Neutrophil (primary cell): ENCODE data around the gene MALRD1.

ENCODE experiments used
- H3K27ac ChIP-seq: fragments of 200-600 bp; sonication (generic); 2 replicates; pipeline ENCODE4 v1.5.1; 2016; ENCODE audit warnings: mild to moderate bottlenecking, moderate library complexity
- H3K27me3 ChIP-seq: fragments of 200-600 bp; sonication (generic); 2 replicates; pipeline ENCODE4 v1.6.0; 2016; ENCODE audit warnings: mild to moderate bottlenecking
- H3K36me3 ChIP-seq: fragments of 200-600 bp; sonication (generic); 2 replicates; pipeline ENCODE4 v1.5.1; 2017
- H3K4me1 ChIP-seq, 2 experiments: fragments of 200-600 bp in 1 of 2; sonication (generic) in 1 of 2; 1 replicate in 1 of 2; 2 replicates in 1 of 2; pipeline versions ENCODE4 v1.5.1 to v1.6.1; 2013 to 2016; ENCODE audit warnings: low read depth in 1 of 2, low read length in 1 of 2, mild to moderate bottlenecking in 1 of 2, moderate library complexity in 1 of 2; ENCODE audit not compliant: control insufficient read depth in 1 of 2, insufficient read depth in 1 of 2
- H3K4me3 ChIP-seq, 2 experiments: fragments of 200-600 bp in 1 of 2; sonication (generic) in 1 of 2; 1 replicate in 1 of 2; 2 replicates in 1 of 2; pipeline ENCODE4 v1.5.1; 2013 to 2016; ENCODE audit warnings: low read depth in 1 of 2, low read length in 1 of 2, mild to moderate bottlenecking in 1 of 2, moderate library complexity in 1 of 2
- H3K9me3 ChIP-seq: fragments of 200-600 bp; sonication (generic); 2 replicates; pipeline ENCODE4 v1.5.1; 2016
- TF ChIP-seq, protein P1 (sequence below): fragments of 200-600 bp; sonication (generic); IDR thresholded peaks from 2 replicates; pipeline ENCODE4 v1.5.1; 2016; ENCODE audit warnings: antibody characterized with exemption

The MALRD1 gene

DNA sequence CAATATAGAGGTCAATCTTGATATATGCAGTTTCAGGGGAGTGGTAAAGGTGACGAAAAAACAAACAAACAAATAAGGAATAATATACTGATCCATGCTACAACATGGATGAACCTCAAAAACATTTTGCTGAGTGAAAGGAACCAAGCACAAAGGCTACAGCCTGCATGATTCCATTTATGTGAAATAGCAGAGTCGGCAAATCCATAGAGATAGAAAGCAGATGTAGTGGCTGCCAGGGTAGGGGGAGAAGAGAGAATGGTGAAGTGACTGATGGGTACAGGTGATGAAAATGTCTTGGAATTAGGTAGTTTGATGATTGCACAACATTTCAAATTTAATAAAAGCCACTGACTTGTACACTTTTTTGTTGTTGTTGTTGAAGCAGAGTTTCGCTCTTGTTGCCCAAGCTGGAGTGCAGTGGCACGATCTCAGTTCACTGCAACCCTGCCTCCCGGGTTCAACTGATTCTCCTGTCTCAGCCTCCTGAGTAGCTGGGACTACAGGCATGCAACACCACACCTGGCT lies 71.8 kb downstream of the MALRD1 start:
- H3K36me3 ChIP-seq: no peaks in the 10 kb centered on the region
- no peaks in the 10 kb centered on the region for H3K4me1 ChIP-seq
- TF ChIP-seq, protein P1, sequence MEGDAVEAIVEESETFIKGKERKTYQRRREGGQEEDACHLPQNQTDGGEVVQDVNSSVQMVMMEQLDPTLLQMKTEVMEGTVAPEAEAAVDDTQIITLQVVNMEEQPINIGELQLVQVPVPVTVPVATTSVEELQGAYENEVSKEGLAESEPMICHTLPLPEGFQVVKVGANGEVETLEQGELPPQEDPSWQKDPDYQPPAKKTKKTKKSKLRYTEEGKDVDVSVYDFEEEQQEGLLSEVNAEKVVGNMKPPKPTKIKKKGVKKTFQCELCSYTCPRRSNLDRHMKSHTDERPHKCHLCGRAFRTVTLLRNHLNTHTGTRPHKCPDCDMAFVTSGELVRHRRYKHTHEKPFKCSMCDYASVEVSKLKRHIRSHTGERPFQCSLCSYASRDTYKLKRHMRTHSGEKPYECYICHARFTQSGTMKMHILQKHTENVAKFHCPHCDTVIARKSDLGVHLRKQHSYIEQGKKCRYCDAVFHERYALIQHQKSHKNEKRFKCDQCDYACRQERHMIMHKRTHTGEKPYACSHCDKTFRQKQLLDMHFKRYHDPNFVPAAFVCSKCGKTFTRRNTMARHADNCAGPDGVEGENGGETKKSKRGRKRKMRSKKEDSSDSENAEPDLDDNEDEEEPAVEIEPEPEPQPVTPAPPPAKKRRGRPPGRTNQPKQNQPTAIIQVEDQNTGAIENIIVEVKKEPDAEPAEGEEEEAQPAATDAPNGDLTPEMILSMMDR: no peak
- H3K27ac ChIP-seq: no peak overlapping the region
- no peaks in the 10 kb centered on the region for H3K27me3 ChIP-seq
- H3K9me3 ChIP-seq: no peaks in the 10 kb centered on the region
- H3K4me3 ChIP-seq: no peak overlapping the region

DNA sequence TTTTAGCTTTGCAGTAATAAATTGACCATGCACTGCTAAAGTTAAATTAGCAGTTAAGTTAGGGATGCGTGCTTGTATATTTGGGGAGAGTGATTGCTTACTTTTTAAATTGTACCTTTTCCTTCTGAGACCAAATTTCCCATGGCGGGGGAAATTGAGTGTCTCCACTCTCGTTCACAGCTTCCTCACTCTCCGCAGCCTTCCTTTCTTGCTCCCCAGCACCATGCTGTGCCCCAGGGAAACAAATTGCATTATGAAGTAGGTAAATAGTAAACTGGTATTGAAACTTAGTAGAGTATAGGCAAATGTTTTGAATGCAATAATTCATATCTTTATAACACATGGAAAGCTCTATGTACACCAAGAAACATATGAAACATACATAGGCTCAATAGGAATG lies 85.4 kb downstream of the MALRD1 start:
- no peaks in the 10 kb centered on the region for H3K9me3 ChIP-seq
- no peak overlapping the region for H3K27ac ChIP-seq
- no peaks in the 10 kb centered on the region for H3K27me3 ChIP-seq
- H3K4me1 ChIP-seq: no peaks in the 10 kb centered on the region
- no peaks in the 10 kb centered on the region for H3K36me3 ChIP-seq
- no peak overlapping the region for H3K4me3 ChIP-seq
- TF ChIP-seq, protein P1: no peak

DNA sequence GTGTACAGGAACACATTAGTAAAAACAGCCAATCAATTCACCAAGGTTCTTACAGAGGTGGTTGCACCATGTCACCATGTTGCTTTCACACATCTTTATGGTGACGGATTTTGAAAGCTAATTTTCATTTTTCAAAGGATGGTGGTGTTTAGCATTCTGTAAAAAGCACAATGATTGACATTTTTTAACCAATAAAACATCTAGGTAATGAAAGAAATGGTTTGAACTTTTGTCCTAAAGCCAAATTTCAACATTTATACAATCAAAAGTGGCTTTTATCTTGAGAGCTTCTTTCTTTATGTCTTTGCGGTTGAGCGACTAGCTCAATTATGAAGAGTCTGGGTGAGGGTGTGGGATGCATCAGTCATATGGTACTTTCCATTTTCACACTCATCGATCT lies 94.4 kb downstream of the MALRD1 start:
- TF ChIP-seq, protein P1: no peak
- no peaks in the 10 kb centered on the region for H3K27me3 ChIP-seq
- no peak overlapping the region for H3K4me3 ChIP-seq
- no peak overlapping the region for H3K27ac ChIP-seq
- no peaks in the 10 kb centered on the region for H3K4me1 ChIP-seq
- H3K9me3 ChIP-seq: no peaks in the 10 kb centered on the region
- no peaks in the 10 kb centered on the region for H3K36me3 ChIP-seq

DNA sequence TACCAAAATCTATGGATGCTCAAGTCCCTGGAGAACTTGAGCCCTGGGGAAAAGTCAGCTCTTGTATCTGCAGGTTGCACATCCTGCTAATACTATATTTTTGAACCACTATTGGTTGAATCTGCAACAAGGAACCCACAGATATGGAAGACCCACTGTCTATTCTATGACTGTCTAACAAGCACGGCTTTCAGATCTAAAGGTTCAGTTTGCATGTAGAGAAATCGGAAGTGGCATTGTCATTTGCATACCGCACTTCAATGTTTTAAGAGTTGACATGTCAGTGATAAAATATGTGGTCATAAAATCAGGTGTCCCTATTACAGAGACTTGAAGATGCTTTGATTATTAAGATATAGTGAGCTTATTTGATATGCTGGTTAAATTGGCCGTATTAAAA lies 95.6 kb downstream of the MALRD1 start:
- Histone ChIP-seq H3K27ac (no peak overlapping the region), H3K36me3 (no peaks in the 10 kb centered on the region), H3K9me3 (no peaks in the 10 kb centered on the region), H3K4me1 (no peaks in the 10 kb centered on the region), H3K27me3 (no peaks in the 10 kb centered on the region), H3K4me3 (no peak overlapping the region)
- TF ChIP-seq, protein P1: no peak

DNA sequence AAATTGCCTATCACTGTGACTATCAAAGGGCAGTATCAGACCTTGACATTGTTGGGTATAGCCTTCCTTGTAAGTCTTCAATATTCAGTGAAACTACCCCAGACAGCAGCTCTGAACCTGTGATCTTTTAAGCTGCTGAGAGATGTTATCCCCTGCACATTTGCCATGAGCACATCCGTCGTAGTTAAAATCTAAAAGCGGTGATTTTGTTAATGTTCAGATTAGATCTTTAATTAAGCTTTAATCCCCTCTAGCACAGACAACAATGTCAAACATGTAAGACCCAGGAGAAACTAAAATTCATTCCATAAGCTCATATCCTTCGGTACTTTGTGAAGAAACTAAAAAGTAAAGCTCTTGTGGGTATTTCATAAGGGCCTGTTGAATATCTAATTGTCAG lies 105.8 kb downstream of the MALRD1 start:
- Histone ChIP-seq H3K27me3 (no peaks in the 10 kb centered on the region), H3K4me3 (no peak overlapping the region), H3K9me3 (no peaks in the 10 kb centered on the region), H3K4me1 (no peaks in the 10 kb centered on the region), H3K27ac (no peak overlapping the region), H3K36me3 (no peaks in the 10 kb centered on the region)
- TF ChIP-seq, protein P1: no peak

DNA sequence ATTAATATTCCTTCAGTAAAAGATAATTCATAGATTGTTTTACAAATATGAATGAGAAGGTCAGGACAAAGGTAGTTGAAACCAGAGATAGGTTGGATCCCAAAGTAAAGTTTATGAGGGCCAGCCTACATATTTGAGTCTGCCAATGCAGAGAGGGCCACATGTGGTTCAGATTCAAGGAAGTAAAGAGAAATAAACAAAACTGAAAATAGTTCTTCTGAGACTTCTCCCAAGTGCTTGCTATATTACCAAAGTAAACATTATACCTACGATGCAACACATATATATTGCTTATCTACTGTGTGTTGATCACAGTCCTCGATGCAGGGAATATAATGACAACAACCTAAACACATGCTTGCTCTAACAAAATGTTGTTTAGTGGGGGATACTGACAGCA lies 109.8 kb downstream of the MALRD1 start:
- Histone ChIP-seq H3K27ac (no peak overlapping the region), H3K27me3 (no peaks in the 10 kb centered on the region), H3K4me1 (no peaks in the 10 kb centered on the region), H3K36me3 (no peaks in the 10 kb centered on the region), H3K4me3 (no peak overlapping the region), H3K9me3 (no peaks in the 10 kb centered on the region)
- TF ChIP-seq, protein P1: no peak
